UCSD-AML1 (cell line): ENCODE data around the gene ZIC2.
"Not testable (repeated sequence)": the region's sequence is repeated elsewhere in the genome, so short reads cannot be mapped to it uniquely, and the experiment has no call there.

Experiments used
- DNase-seq: peaks from one replicate; lab custom pipeline; 2025; ENCODE audit not compliant: unreplicated experiment; lab: John Stamatoyannopoulos, UW

ZIC2 gene

GRCh38 chr13:99997702-99998214 lies 16.2 kb downstream of the ZIC2 start:
- no peak for DNase-seq

- no peak for DNase-seq
Measured at GRCh38 chr13:99998261-99998660, 16.7 kb downstream of the ZIC2 start.

GRCh38 chr13:100014621-100015020 lies 33.0 kb downstream of the ZIC2 start:
- no peak for DNase-seq

GRCh38 chr13:100019780-100020356 lies 38.3 kb downstream of the ZIC2 start:
- no peak for DNase-seq

GRCh38 chr13:100022798-100023197 lies 41.2 kb downstream of the ZIC2 start:
- DNase-seq = no peak

- no peak for DNase-seq
Measured at GRCh38 chr13:100024023-100024422, 42.4 kb downstream of the ZIC2 start.

GRCh38 chr13:100029933-100030332 lies 48.3 kb downstream of the ZIC2 start:
- no peak for DNase-seq

GRCh38 chr13:100032642-100033041 lies 51.1 kb downstream of the ZIC2 start:
- DNase-seq = not testable (repeated sequence)

GRCh38 chr13:100035936-100036335 lies 54.4 kb downstream of the ZIC2 start:
- no peak for DNase-seq
